ENCODE measurements around the gene FBN1.

The FBN1 gene

GRCh38 chr15:48650931-48651330 lies 5.4 kb upstream of the FBN1 start:
- no peak for DNase-seq

DNA sequence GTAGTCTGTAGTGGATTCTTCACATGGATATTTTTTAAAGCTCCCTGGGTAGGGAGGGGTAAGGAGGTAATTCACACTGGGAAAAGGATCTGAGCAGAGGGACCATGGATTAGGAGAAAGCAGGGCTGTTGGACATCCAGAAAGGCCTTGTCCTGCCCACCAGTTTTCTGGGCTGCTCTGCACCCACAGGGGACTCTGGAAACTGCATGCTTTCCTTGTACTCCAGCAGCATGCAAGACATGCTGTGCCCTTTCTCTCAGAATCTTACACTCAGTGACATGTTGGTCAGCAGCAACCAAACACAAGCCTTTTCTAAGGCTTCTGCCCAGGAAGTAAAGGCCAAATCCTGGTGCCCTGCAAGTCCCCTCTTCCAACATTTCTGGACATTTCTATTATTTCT lies 2.5 kb upstream of the FBN1 start:
- DNase-seq = no peak

DNA sequence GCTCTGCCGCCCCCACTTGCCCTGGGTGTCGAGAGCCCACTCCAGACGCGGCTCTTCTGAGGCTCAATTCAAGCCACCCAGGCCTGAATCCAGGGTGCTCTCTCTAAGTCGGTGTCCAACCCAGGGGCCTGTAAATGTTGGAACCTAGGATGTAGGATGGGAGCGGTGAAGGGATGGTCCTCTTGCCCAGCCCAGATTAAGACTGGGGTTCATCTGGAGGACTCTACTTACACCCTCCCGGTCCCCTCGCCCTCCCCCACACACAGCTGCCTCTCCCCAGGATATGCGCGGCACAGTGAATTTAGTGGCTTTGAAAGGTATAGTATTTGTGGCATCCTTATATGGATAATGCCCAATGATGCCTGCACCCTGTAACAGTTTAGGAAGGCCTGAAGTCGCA lies 822 bp upstream of the FBN1 start:
- DNase-seq = no peak

DNA sequence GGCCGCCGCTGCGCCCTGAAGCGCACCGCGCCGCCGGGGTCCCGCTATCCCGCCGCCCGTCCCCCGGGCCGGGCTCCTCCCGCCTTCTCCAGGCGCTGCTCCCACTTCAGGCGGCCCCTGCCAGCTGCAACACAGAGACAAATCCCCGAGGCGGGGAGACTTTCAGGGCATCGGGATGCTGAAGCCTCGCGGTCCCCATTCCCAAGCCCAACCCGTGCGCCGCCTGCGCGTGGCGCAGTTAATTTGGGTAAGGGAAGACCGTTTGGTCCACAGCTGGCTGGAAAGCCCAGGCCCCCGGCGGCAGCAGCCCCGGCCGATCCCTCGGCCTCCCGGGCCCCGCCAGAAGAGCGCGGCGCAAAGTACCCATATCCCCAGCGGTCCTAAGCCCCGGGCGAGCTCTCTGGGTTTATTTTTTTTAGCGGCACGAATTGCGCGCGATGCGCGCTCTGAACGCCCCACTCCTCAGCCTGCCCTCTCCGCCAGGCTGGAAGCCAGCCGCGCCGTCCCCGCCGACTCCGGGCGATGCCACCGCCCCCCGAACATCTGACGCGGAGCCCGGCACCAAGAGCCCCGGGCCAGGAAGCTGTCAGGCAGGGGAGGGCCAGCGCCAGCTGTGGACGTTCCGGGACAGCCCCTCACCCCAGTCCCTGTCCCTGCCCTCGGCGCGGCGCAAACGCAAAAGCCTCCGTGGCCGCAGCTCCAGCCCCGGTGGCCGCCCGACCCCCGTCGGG lies 517 bp downstream of the FBN1 start:
- no peak for DNase-seq

DNA sequence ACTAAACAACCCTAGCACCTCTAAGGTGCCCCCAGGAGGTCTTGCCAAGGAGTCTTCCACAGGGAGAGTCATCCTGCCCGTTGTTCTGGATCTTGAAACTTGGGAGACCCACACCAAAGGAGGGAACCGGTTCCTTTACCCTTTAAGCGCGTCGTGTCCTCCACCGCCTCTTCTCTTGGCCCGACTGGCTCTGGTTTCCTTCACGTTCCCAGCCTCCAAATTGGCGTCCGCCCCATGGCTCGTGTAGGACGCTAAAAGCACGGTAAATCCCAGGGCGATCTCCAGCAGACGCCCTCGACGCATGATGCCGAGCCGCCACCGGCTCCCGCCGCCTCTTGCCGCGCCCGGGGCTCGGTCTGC lies 1.1 kb downstream of the FBN1 start:
- DNase-seq = no peak

DNA sequence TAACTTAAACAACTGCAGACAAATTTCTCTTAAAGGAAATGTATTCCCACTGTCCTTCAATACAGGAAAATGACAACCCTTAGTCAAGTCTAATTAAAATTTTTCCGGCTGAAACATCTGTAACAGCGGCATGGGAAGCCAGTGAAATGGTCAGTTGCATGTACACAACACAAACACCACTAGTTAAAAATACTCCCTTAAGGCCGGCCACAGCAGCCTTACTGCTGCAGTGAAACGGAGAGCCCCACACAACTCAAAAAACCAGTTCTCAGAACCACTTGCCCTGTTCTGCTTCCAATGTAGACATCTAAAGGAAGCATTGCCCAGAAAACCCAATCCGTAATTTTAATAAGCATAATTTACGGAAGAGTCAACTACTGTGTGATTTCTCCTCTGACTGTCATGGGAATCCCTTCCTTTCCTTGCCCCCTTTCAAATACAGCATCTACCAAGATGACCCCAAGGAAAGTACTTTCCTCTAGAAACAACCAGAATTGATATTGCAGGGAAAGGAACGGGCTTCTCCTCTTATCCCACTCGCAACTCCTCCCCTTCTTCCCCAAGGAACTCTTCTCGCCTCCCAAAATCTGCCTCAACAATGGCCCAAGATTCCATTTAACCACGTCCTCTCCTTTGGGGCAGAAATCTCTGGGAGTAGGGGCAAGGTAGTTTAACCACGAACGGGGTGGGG lies 1.6 kb downstream of the FBN1 start:
- DNase-seq = no peak

DNA sequence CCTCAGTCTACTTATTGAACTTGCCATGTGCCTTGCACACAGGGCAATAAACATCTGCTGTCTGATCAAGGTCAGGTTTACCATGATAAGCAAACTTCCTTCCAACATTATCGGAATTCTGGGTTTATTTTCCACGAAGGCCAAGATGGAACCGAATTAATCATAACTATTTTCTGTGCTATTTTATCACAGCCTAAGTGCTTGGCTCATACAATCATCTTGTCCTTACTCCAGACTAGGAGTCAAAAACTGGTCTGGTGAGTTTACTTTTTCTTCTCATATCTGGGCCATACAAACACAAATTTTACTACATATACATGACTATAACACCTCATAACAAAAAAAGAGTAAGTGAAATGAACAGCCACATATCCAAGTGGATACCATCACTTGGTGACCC lies 2.3 kb downstream of the FBN1 start:
- no peak for DNase-seq

GRCh38 chr15:48642795-48643194 lies 2.7 kb downstream of the FBN1 start:
- DNase-seq = no peak

GRCh38 chr15:48641416-48641815 lies 4.1 kb downstream of the FBN1 start:
- no peak for DNase-seq

DNA sequence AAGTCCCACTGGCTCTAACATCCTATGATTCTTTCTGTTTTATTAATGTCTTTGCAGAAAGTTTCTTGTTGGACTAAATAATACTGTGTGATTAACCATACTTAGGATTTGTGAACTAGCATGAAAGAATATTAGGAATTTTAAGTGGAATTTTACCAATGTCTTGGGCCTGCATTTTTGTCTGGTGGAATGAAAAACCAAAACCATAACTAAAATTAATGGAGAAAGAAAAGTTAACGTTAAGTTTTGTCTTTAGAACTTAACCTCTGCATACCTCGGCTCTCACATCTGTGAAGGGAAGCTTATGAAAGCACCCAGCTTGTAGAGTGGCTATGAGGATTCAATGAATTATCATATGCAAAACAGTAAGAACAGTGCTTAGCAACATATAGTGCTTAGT lies 6.5 kb downstream of the FBN1 start:
- no peak for DNase-seq

- DNase-seq = no peak
These were observed 7.9 kb downstream of the FBN1 start for GRCh38 chr15:48637639-48638038.

DNA sequence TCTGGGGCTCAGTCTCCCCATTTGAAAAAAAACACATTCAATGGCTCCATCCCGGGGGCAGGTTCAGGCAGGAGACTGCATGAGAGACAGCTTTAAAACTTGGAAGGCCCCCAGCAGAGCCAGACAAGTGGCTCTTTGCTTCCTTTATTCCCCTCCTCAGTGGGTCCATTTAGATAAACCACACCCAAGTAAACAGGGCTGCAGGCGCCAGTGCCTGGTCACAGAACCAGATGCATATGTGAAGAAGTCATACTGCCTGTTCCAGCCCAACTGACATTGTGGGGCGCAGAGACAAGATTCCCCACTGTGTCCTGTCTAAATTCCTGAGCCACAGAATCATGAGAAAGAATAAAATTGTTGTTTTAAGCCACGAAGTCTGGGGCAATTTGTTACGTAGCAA lies 9.0 kb downstream of the FBN1 start:
- no peak for DNase-seq

- DNase-seq = no peak
These were observed 10.6 kb downstream of the FBN1 start for GRCh38 chr15:48634893-48635292.

DNA sequence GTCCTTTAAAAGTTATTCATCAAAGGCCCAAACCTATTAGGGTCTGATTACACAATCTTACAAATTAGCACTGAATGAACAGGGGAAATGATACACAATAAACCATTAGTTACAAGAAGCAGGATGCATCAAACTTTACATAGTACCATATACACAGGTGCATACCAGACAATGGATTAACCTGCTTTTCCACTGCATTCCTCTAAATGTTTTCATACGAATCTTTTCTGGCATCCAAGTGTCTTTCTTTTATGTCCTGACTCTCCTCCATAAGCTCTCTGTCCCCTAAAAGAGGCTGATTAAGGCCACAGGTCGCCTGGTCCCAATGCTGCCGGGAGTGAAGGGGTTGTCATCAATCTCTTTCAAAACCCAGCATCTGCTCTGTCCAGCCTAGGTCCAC lies 11.4 kb downstream of the FBN1 start:
- no peak for DNase-seq

DNA sequence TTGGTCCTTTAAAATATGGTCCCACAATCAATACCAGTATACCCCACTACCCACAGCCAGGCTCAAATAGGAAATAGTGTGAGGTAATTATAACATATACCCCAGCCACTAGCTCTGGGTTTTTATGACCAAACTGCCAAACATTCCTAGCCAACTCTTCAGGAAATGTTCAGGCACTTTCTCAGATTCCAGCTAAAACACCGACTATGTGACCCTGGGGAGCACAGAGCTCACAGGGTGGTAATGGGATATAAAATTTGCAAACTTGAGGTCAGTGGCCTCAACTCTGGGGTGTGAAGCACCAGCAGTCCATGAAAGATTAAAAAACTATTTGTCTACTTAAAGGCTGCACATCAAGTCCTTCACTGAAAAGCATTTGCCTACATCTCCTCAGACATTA lies 12.9 kb downstream of the FBN1 start:
- DNase-seq = no peak

- DNase-seq = no peak
These were observed 14.2 kb downstream of the FBN1 start for GRCh38 chr15:48631176-48631770.

DNA sequence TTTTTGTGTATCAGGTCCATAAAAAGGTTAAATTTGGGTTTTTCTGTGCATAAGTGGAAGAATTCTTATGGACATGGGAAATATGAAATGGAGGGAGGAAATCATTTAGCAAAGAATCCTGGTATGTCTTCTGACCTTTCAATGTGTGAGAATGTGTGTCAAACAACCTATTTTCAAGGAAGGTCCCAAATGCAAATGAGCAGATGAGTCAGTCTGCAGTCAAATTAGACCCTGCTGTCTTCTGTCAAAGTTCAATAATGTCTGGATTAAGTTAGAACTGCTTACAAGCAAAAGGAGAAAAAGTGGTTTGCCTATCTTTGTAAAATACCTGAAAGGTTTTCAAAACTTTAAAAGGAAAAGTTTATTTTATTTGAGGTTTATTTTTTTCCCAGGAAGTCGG lies 15.3 kb downstream of the FBN1 start:
- no peak for DNase-seq

GRCh38 chr15:48628832-48629231 lies 16.7 kb downstream of the FBN1 start:
- DNase-seq = no peak

DNA sequence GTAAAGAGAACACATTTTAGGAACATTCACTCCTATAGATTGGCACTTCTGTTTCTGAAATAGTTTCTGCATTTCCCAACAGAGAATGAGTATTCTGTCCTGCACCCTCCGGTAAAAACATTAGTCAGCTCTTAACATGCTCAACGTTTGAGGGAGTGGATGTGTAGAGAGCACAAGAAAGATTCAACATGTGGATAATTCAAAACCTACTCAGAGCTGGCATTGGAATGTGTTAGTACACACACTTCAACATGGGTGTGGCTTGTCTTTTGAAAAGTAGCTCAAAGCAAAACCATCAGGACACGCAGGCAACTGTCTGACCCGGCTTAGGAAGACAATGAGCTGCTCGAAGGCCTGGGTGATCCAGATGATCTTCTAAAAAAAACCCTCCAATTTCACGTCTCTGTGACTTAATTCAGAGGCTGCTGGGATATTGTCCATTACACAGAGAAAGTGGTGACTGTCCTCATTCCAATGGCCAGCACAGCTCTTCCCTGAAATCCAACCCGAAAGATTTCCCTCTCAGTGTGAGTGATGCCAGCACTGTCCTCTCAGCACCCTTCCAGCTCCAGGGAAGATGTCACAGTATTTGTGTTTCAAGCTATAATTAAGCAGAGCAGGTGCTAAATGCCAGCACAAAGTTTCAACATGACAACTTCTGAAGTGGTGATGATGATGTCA lies 18.1 kb downstream of the FBN1 start:
- DNase-seq = no peak

GRCh38 chr15:48625126-48625525 lies 20.4 kb downstream of the FBN1 start:
- DNase-seq = no peak

DNA sequence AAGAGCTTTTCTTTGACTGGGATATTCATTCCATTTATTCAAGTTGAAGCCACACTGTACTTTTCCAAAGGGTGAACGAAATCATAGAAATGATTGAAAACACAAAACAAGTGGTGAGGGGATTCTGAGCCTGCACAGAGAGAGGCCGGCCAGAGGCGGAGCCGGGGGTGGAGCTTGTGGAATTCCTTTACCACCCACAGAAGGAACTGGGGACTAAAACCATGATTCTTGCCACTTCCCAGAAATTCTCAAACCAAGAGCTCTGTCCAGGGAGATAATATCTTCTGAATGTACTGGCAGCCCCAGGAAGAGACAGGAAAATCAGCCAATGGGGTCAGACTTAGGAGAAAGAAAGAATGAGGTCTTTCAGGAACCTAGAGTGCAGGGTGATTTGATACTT lies 20.8 kb downstream of the FBN1 start:
- no peak for DNase-seq

DNA sequence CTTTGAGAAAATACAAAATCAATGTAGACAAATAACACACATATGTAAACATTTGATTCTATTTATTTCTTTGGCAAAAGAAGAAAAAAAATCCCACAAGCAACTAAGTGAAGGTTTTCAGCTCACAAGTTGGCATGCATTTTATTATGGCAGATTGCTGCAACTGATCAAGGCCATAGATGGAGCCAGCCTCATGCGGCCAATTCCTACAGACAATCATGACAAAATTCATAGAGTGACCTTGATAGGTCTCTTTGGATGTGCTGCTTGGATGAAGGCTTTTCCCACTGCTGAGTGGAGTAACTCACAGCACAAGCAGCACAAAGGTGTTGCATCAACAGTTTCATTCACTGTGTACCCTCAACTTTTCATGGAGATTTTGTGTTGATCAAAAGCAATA lies 22.1 kb downstream of the FBN1 start:
- DNase-seq = no peak

DNA sequence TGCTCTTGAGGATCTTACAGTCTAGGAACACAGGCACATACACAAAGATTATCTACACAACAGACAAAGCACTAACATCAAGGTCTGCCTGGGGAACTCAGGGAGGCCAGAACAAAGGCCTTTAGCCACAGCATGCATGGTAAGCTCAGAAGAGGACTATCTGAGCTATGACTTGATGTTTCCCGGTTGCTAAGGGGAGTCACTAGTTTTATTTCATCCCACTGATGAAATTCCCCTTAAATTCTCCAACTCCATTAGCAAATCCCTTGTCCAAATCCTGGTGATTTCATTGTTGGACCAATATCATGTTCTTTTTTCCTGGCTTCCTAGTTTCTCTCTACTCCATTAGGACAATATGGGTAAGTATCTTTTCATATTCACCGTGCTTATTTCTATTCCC lies 23.3 kb downstream of the FBN1 start:
- no peak for DNase-seq

DNA sequence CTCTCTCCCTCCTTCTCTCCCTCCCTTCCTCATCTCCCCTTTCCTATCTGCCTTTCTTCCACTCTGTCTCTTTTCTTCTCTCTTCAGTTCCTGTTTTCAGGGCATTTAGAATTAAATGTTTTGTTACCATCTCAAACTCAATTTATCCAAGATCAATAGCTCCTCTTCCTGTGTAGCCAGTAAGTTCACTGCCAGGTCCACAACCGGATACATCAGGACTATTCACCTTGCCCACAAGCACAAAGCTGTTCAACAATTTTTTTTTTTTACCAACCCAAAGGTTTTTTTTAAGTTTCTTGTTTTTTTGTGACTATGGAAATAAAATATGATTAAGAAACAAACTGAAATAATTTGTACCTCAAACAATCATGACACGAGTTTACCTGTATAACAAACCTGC lies 26.1 kb downstream of the FBN1 start:
- DNase-seq = no peak

Data from KG1 (cell line).